Left lung (tissue), 10 donors: ENCODE measurements around the gene CMSS1. TPM values are rescaled to one million over a fixed set of nuclear protein-coding genes. Genes with fewer than 3 reads are reported as not detected.

Source experiments
- ATAC-seq: fragments of 200-7000 bp; cut with Tn5 transposase; one replicate; pipeline ENCODE4 v1.9.1; 2020; ENCODE audit warnings: moderate library complexity
- DNase-seq, 4 donors: peaks; one replicate each; pipeline ENCODE4 v3.0.0-alpha.2; 2013 to 2020
- H3K27ac ChIP-seq, 2 donors: fragments of 200-600 bp; sonication (generic) in 1 of 2; one replicate each; pipeline versions ENCODE4 v1.5.0 to v1.8.0; 2020 to 2021
- H3K27me3 ChIP-seq, 2 donors: fragments of 200-600 bp; sonication (generic) in 1 of 2; one replicate each; pipeline versions ENCODE4 v1.5.0 to v1.8.0; 2020 to 2021
- H3K36me3 ChIP-seq, 2 donors: fragments of 200-600 bp; sonication (generic) in 1 of 2; one replicate each; pipeline versions ENCODE4 v1.5.0 to v1.8.0; 2020 to 2021
- H3K4me1 ChIP-seq, 2 donors: fragments of 200-600 bp; one replicate each; pipeline ENCODE4 v1.8.0; 2021
- H3K4me3 ChIP-seq, 2 donors: fragments of 200-600 bp; sonication (generic) in 1 of 2; one replicate each; pipeline versions ENCODE4 v1.5.0 to v1.8.0; 2020 to 2021; ENCODE audit warnings: mild to moderate bottlenecking in 1 of 2
- H3K9me3 ChIP-seq, 2 donors: fragments of 200-600 bp; sonication (generic) in 1 of 2; one replicate each; pipeline versions ENCODE4 v1.5.0 to v1.8.0; 2020 to 2021
- intact Hi-C, 2 donors: fragments of 100-400 bp; cut with DNase I; formaldehyde crosslinking; loops; one replicate each; pipeline versions ENCODE4 v1.11.2 to v1.14.2; 2022
- polyA plus RNA-seq, 6 donors: library from polyadenylated mRNA; unstranded; fragments of 120-200 nt; gene quantifications; one replicate each; pipeline ENCODE4 v1.2.1, GENCODE V29; 2013; ENCODE audit not compliant: insufficient read length in 6 of 6
- total RNA-seq, 2 donors: library from RNA; stranded (reverse); fragmentation: NEBNext Ultra II Directional; extraction: Animal tissue kit (Norgen Biotek cat#: 25700); gene quantifications; one replicate each; pipeline ENCODE4 v1.2.1, GENCODE V29; 2021
- TF ChIP-seq, protein P1 (sequence below), 2 donors: fragments of 200-600 bp; sonication (generic) in 1 of 2; IDR thresholded peaks; one replicate each; pipeline versions ENCODE4 v1.5.0 to v1.8.0; 2021; ENCODE audit warnings: antibody characterized with exemption in 2 of 2
- donor health status: DM: no; HTN: yes; CAD: no.
- donor health status: DM: no; HTN: no; CAD: no.

The CMSS1 gene
- total and polyA plus RNA-seq, 8 donors, result 13.4 to 51.0 (median 41.8) TPM

DNA sequence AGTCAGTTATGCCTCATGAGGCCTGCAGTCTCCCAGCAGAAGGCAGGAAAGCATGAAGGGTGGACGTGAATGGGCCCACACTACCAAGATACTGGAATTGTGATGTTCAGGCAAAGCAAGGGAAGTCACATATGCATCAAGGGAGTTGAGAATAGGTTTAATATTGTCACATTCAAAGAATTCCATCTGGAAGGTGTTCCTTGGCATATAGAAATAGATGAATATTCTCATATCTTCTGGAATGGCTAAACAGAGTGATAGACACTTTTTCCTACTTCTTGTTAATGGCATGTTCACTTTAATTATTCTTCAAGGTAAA lies 103.7 kb downstream of the CMSS1 start:
- peak overlapping the region; percentile 19 to 76 for H3K27ac ChIP-seq
- no peaks in the 10 kb centered on the region for H3K9me3 ChIP-seq
- H3K27me3 ChIP-seq, result no peaks in the 10 kb centered on the region
- intact Hi-C loops, result no loop called here
- TF ChIP-seq, protein P1, sequence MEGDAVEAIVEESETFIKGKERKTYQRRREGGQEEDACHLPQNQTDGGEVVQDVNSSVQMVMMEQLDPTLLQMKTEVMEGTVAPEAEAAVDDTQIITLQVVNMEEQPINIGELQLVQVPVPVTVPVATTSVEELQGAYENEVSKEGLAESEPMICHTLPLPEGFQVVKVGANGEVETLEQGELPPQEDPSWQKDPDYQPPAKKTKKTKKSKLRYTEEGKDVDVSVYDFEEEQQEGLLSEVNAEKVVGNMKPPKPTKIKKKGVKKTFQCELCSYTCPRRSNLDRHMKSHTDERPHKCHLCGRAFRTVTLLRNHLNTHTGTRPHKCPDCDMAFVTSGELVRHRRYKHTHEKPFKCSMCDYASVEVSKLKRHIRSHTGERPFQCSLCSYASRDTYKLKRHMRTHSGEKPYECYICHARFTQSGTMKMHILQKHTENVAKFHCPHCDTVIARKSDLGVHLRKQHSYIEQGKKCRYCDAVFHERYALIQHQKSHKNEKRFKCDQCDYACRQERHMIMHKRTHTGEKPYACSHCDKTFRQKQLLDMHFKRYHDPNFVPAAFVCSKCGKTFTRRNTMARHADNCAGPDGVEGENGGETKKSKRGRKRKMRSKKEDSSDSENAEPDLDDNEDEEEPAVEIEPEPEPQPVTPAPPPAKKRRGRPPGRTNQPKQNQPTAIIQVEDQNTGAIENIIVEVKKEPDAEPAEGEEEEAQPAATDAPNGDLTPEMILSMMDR (IDR thresholded peaks at IDR 0.05), result no peak
- no peaks in the 10 kb centered on the region for H3K36me3 ChIP-seq
- H3K4me3 ChIP-seq, result no peak overlapping the region
- ATAC-seq (no peak), DNase-seq (no peak)
- peaks cover 6 to 20% of the 10 kb centered on the region in 2 donors for H3K4me1 ChIP-seq

DNA sequence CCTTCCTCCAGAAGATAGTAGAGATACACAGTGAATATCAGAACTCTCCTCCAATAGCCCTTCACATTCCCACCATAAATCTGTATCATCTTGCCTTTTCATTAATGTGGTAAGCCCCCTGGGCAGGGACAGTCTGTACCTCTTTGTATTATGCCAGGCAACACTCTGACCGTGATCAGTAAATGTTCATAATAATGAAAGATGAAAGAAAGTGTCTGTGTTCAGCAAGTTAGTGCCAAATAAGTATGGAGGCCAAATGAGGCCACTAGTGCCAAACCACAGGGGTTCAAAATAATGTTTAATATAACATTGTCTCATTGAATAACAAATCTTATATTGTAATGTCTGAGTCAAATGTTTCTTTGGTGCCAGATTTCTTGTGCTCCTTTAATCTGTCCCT lies 104.3 kb downstream of the CMSS1 start:
- TF ChIP-seq, protein P1 (IDR thresholded peaks at IDR 0.05), result no peak
- intact Hi-C loops, result no loop called here
- Histone ChIP-seq H3K4me3 (no peak overlapping the region), H3K4me1 (peaks cover 6 to 20% of the 10 kb centered on the region in 2 donors), H3K36me3 (no peaks in the 10 kb centered on the region), H3K27me3 (no peaks in the 10 kb centered on the region), H3K27ac (peak overlapping the region in 1 of 2 donors; percentile 76), H3K9me3 (no peaks in the 10 kb centered on the region)
- DNase-seq (no peak), ATAC-seq (no peak)

DNA sequence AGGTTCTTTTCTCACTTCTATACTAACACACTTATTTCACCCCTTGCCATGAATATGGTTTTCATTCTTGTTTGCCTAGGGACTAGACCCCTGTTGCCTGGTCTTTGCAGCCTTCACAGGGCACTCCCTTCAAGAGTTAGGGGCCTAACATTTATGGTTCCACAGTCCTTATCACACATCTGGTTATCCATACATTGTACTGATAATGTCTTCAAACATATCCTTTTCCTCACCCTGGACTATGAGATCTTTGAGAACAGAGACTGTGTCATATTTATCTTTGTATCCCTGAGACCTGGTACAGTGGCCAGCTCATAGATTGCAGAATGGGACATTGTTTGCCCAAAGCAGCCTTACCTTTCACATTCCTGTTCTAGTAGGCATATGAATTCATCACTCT lies 106.2 kb downstream of the CMSS1 start:
- no peaks in the 10 kb centered on the region for H3K36me3 ChIP-seq
- intact Hi-C loops, result no loop called here
- H3K27ac ChIP-seq, result no peak overlapping the region
- ATAC-seq, result no peak
- no peak for DNase-seq
- H3K9me3 ChIP-seq, result no peaks in the 10 kb centered on the region
- TF ChIP-seq, protein P1 (IDR thresholded peaks at IDR 0.05), result no peak
- no peaks in the 10 kb centered on the region for H3K27me3 ChIP-seq
- peaks cover 6 to 20% of the 10 kb centered on the region in 2 donors for H3K4me1 ChIP-seq
- no peak overlapping the region for H3K4me3 ChIP-seq

DNA sequence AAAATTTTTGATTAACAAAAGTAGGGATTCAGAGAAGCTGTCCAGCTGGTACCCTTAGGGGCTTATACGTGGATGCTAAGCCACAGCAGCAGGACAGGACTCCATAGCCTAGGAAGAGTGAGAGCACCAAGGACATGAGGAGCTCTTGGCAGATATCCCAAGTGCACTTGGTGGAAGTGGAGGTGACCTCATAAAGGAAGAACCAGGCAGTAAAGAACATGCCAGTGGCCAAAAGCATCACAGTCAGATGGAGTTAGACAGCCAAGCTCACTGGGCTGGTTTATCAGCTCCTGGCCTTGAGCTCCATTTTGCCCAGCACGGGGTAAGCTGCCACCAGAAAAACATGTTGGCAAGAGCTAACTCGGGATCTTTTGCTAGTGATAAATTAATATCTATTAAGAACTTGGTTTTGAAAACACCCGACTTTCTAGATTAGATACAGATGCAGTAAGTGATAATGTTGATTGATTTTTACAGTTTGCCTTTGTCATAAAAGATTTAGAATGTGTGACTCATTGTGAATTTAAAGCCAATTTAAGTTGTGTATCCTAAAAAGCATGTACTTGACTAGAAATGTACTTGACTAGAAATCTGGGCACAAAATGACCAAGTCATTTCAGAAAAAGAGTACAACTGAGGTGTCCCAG lies 108.0 kb downstream of the CMSS1 start:
- peak overlapping the region; percentile 27 to 30 for H3K27ac ChIP-seq
- no peaks in the 10 kb centered on the region for H3K36me3 ChIP-seq

DNA sequence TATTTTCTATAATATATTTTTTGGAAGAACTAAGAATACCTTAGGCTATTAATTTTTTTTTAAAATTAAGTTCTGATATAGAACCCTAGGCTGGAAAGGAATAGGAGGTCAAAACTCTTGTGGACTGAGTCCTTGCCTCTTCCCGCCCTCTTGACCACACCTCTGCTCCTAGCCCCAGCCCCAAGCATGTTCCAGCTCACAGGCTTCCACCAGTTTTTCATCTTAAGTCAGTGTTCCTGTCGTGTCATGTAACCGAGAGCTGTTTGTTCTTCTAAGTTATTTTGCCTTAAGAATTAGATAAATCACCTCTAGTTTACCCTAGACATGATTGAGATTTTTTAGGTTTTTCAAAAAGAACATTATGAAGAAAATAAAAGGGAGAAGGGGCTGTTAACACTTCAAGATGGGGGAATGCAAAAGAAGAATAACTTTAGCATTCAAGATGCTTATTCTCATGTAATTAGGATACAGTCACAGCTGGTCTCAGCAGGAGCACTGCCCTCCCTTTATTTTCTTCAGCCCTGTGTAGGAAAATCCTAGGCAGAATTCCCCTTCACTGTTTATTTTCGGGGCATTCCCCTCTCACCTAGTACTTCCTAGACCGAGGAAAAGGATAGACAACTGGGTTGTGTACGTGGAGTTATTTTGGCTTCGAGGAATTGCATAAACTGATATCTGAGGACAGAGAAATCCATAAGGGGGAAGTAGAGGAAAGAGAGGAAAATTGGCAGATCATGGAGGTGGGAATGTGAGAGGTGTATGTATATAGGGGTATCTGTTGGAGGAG lies 110.2 kb downstream of the CMSS1 start:
- TF ChIP-seq, protein P1 (IDR thresholded peaks at IDR 0.05), result no peak
- Histone ChIP-seq H3K4me1 (peaks cover 0 to 8% of the 10 kb centered on the region in 2 donors), H3K27me3 (no peaks in the 10 kb centered on the region), H3K27ac (no peak overlapping the region), H3K4me3 (no peak overlapping the region), H3K9me3 (no peaks in the 10 kb centered on the region), H3K36me3 (no peaks in the 10 kb centered on the region)
- ATAC-seq (no peak), DNase-seq (no peak)
- intact Hi-C loops, result no loop called here

More for the DNA sequence above, 108.0 kb downstream of the CMSS1 start:
- ATAC-seq (peak; percentile 78), DNase-seq (peak in 2 of 4 donors; percentile 66 to 74)
- Histone ChIP-seq H3K4me3 (no peak overlapping the region), H3K4me1 (peaks cover 1 to 15% of the 10 kb centered on the region in 2 donors), H3K27me3 (no peaks in the 10 kb centered on the region), H3K9me3 (no peaks in the 10 kb centered on the region)
- intact Hi-C loops, result no loop called here
- TF ChIP-seq, protein P1 (IDR thresholded peaks at IDR 0.05), result no peak
